GM12892 (cell line): Measurements from ENCODE around the gene UBXN2A.

ENCODE experiments used
- POLR2A ChIP-seq: IDR thresholded peaks from 2 replicates; pipeline ENCODE4 v1.6.1; 2011; ENCODE audit warnings: low read depth, low read length, control low read depth
- POLR2AphosphoS5 ChIP-seq: IDR thresholded peaks from 2 replicates; pipeline ENCODE4 v1.6.1; 2011; ENCODE audit warnings: low read depth, low read length, control low read depth

DNA sequence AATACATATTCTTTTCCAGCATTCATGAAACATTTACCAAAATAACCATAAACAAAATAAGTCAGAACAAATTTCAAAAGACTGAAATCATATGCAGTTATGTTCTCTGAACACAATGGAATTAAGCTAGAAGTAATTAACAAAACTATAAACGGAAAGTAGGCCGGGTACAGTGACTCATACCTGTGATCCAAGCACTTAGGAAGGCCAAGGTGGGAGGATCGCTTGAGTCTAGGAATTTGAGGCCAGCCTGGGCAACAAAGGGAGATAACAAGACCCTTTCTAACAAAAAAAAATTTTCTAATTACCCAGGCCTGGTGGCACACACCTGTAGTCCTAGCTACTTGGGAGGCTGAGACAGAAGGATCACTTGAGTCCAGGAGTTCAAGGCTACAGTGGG lies 28.2 kb upstream of the UBXN2A start:
- TF ChIP-seq POLR2A (no peak), POLR2AphosphoS5 (no peak)
